GM23338 (cell line): Measurements from ENCODE around the gene GLTP. TPM values are rescaled to one million over a fixed set of nuclear protein-coding genes. Genes with fewer than 3 reads are reported as not detected.

Source experiments
- ATAC-seq: fragments of 200-7000 bp; cut with Tn5 transposase; 3 replicates; pipeline ENCODE4 v1.9.1; 2020
- DNase-seq: peaks from one replicate; pipeline ENCODE4 v3.0.0-alpha.2; 2015; ENCODE audit warnings: low spot score
- H2AFZ ChIP-seq: fragments of 200-600 bp; sonication (generic); 2 replicates; pipeline ENCODE4 v1.8.0; 2016; ENCODE audit warnings: antibody characterized with exemption, mild to moderate bottlenecking, moderate library complexity
- H3F3A ChIP-seq: fragments of 200-600 bp; sonication (generic); replicated peaks from 2 replicates; pipeline ENCODE4 v1.8.0; 2017; ENCODE audit warnings: antibody characterized with exemption, mixed run types, low read depth
- H3K27ac ChIP-seq: fragments of 200-600 bp; sonication (generic); 2 replicates; pipeline ENCODE4 v1.6.1; 2016; ENCODE audit warnings: low read depth
- H3K27me3 ChIP-seq: fragments of 200-600 bp; sonication (generic); 2 replicates; pipeline ENCODE4 v1.8.0; 2016; ENCODE audit warnings: mild to moderate bottlenecking, mixed run types, moderate library complexity; ENCODE audit not compliant: insufficient read depth
- H3K36me3 ChIP-seq: fragments of 200-600 bp; sonication (generic); 2 replicates; pipeline ENCODE4 v1.8.0; 2016; ENCODE audit warnings: mild to moderate bottlenecking; ENCODE audit not compliant: insufficient read depth
- H3K4me1 ChIP-seq: fragments of 200-600 bp; sonication (generic); 2 replicates; pipeline ENCODE4 v1.8.0; 2016; ENCODE audit warnings: mild to moderate bottlenecking, moderate library complexity; ENCODE audit not compliant: insufficient read depth
- H3K4me2 ChIP-seq: fragments of 200-600 bp; sonication (generic); 2 replicates; pipeline ENCODE4 v1.7.1; 2017; ENCODE audit warnings: mixed run types
- H3K4me3 ChIP-seq: fragments of 200-600 bp; sonication (generic); 2 replicates; pipeline ENCODE4 v1.6.1; 2016; ENCODE audit warnings: mixed run types
- H3K79me2 ChIP-seq: fragments of 200-600 bp; sonication (generic); replicated peaks from 2 replicates; pipeline ENCODE4 v1.8.0; 2017; ENCODE audit warnings: mild to moderate bottlenecking; ENCODE audit not compliant: insufficient read depth
- H3K9me2 ChIP-seq: fragments of 200-600 bp; sonication (generic); 2 replicates; pipeline ENCODE4 v1.8.0; 2017; ENCODE audit not compliant: insufficient read depth
- H4K20me1 ChIP-seq: fragments of 200-600 bp; sonication (generic); replicated peaks from 2 replicates; pipeline ENCODE4 v1.8.0; 2017; ENCODE audit warnings: mild to moderate bottlenecking; ENCODE audit not compliant: insufficient read depth
- H3K27ac Mint-ChIP-seq: 2 replicates; pipeline ENCODE4 v1.8.0; 2020; ENCODE audit warnings: inconsistent platforms, mild to moderate bottlenecking, moderate library complexity, mixed read lengths
- H3K27me3 Mint-ChIP-seq: 3 replicates; pipeline ENCODE4 v1.8.0; 2022; ENCODE audit warnings: low read depth, mild to moderate bottlenecking, moderate library complexity, mixed read lengths, inconsistent platforms; ENCODE audit not compliant: insufficient read depth, poor library complexity
- H3K36me3 Mint-ChIP-seq: 3 replicates; pipeline ENCODE4 v1.8.0; 2021; ENCODE audit warnings: low read depth, mild to moderate bottlenecking, inconsistent platforms, moderate library complexity, mixed read lengths
- H3K4me1 Mint-ChIP-seq: 3 replicates; pipeline ENCODE4 v1.8.0; 2020; ENCODE audit warnings: mild to moderate bottlenecking, inconsistent platforms, mixed read lengths
- H3K4me3 Mint-ChIP-seq: 3 replicates; pipeline ENCODE4 v1.8.0; 2021; ENCODE audit warnings: moderate library complexity, mild to moderate bottlenecking, inconsistent platforms, mixed read lengths
- H3K9me3 Mint-ChIP-seq: 3 replicates; pipeline ENCODE4 v1.8.0; 2020; ENCODE audit warnings: moderate library complexity, mild to moderate bottlenecking, inconsistent platforms, mixed read lengths
- CREB1 ChIP-seq: fragments of 250-450 bp; sonication (Bioruptor Pico); IDR thresholded peaks from 2 replicates; pipeline ENCODE4 v1.5.0; 2020; ENCODE audit warnings: low read depth, mild to moderate bottlenecking, moderate library complexity
- EZH2 ChIP-seq: fragments of 200-600 bp; sonication (generic); IDR thresholded peaks from one replicate; pipeline ENCODE4 v1.8.0; 2017; ENCODE audit warnings: antibody characterized with exemption, mild to moderate bottlenecking, low read depth; ENCODE audit not compliant: unreplicated experiment
- EZH2phosphoT487 ChIP-seq: fragments of 200-600 bp; sonication (generic); IDR thresholded peaks from one replicate; pipeline ENCODE4 v1.8.1; 2018; ENCODE audit warnings: antibody characterized with exemption; ENCODE audit not compliant: unreplicated experiment
- JUNB ChIP-seq: IDR thresholded peaks from one replicate; pipeline ENCODE4 v1.6.1; 2016; ENCODE audit warnings: antibody characterized with exemption; ENCODE audit not compliant: unreplicated experiment
- NANOG ChIP-seq: IDR thresholded peaks from 2 replicates; pipeline ENCODE4 v1.6.1; 2016; ENCODE audit warnings: antibody characterized with exemption, borderline replicate concordance
- REST ChIP-seq: IDR thresholded peaks from one replicate; pipeline ENCODE4 v1.6.1; 2018; ENCODE audit warnings: antibody characterized with exemption; ENCODE audit not compliant: unreplicated experiment
- STAT1 ChIP-seq: IDR thresholded peaks from one replicate; pipeline ENCODE4 v1.6.1; 2016; ENCODE audit warnings: antibody characterized with exemption; ENCODE audit not compliant: unreplicated experiment
- ZNF114 ChIP-seq: fragments of 250-450 bp; sonication (Bioruptor Pico); IDR thresholded peaks from 2 replicates; pipeline ENCODE4 v1.5.0; 2020; ENCODE audit warnings: mild to moderate bottlenecking, moderate library complexity
- ZNF331 ChIP-seq: fragments of 250-450 bp; sonication (Bioruptor Pico); IDR thresholded peaks from 2 replicates; pipeline ENCODE4 v1.5.0; 2020; ENCODE audit warnings: low read depth, mild to moderate bottlenecking, moderate library complexity
- ZNF462 ChIP-seq: fragments of 250-450 bp; sonication (Bioruptor Pico); IDR thresholded peaks from 2 replicates; pipeline ENCODE4 v1.5.0; 2020; ENCODE audit warnings: mild to moderate bottlenecking, moderate library complexity
- polyA plus RNA-seq: library from polyadenylated mRNA; unstranded; fragments of >200 nt; fragmentation: Nextera tagmentation; extraction: Ambion mirVana; gene quantifications from 2 replicates; pipeline ENCODE4 v1.2.1, GENCODE V29; 2016
- total RNA-seq: library from RNA; depleted of rRNA; stranded (reverse); fragments of >200 nt; shearing (Covaris generic); gene quantifications from 2 replicates; pipeline ENCODE4 v1.2.3, GENCODE V29; 2014
- TF ChIP-seq, protein P1 (sequence below): IDR thresholded peaks from 2 replicates; pipeline ENCODE4 v1.6.1; 2016; ENCODE audit warnings: antibody characterized with exemption

GLTP gene
- total and polyA plus RNA-seq, 2 experiments from 2014 or later: 26.5 to 30.2 TPM

DNA sequence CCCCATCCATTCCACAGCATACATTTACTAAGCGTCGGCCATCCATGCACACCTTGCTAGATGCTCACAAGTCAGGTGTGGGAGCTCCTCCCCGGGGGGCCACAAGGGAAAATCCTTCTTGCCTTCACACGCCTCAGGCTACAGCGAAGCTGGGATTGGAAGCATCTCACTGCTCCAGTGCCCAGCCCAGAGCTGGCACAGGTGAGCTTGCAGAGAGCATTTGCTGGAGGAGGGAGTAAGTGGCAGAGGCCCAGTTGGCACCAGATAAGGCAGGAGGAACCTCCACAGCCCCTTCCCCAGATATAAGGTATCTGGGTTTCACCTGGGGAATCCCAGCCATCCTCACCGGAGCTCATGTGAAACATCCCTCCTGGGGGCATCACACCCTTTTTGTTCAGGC, 49.0 kb downstream of the GLTP start:
- DNase-seq (no peak), ATAC-seq (no peak)
- no peaks in the 10 kb centered on the region for H3K9me3 Mint-ChIP-seq
- peaks cover 5% of the 10 kb centered on the region for H3K27me3 Mint-ChIP-seq
- TF ChIP-seq NANOG: no peak
- TF ChIP-seq, protein P1, sequence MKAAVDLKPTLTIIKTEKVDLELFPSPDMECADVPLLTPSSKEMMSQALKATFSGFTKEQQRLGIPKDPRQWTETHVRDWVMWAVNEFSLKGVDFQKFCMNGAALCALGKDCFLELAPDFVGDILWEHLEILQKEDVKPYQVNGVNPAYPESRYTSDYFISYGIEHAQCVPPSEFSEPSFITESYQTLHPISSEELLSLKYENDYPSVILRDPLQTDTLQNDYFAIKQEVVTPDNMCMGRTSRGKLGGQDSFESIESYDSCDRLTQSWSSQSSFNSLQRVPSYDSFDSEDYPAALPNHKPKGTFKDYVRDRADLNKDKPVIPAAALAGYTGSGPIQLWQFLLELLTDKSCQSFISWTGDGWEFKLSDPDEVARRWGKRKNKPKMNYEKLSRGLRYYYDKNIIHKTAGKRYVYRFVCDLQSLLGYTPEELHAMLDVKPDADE: no peak
- no peaks in the 10 kb centered on the region for H4K20me1 ChIP-seq
- H3K36me3 ChIP-seq: no peaks in the 10 kb centered on the region
- H3K9me2 ChIP-seq: no peaks in the 10 kb centered on the region
- H3F3A ChIP-seq: no peaks in the 10 kb centered on the region
- peaks cover 3% of the 10 kb centered on the region; the same call in 1 of the 3 replicates for H3K4me1 Mint-ChIP-seq
- H3K27ac ChIP-seq: no peak overlapping the region
- no peak overlapping the region for H3K4me3 Mint-ChIP-seq
- no peak overlapping the region for H3K27ac Mint-ChIP-seq
- no peaks in the 10 kb centered on the region for H3K79me2 ChIP-seq
- no peaks in the 10 kb centered on the region for H3K36me3 Mint-ChIP-seq
- H3K27me3 ChIP-seq: no peaks in the 10 kb centered on the region
- no peak overlapping the region for H2AFZ ChIP-seq
- no peaks in the 10 kb centered on the region for H3K4me1 ChIP-seq
- H3K4me3 ChIP-seq: no peak overlapping the region
- no peak overlapping the region for H3K4me2 ChIP-seq

DNA sequence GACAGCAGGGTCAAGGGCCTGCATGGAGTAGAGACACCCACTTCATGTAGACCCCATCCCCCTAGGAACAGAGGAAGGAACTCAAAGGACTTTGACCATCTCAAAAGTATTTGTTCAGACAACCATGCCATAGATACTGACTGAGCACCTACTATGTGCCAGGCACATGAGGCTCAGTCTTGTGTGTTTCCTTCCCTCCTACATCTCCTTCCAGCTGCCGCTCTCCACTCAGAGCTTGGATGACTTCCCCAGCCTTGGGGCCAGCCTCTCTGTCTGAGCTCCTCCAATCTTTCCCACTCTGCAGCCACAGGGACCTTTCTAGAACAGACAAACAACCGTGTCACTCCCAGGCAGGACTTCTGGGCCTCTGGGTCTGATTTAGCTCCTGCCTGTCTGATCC, 49.6 kb downstream of the GLTP start:
- Histone ChIP-seq H3K36me3 (no peaks in the 10 kb centered on the region), H3K79me2 (no peaks in the 10 kb centered on the region), H3K4me2 (no peak overlapping the region), H3K4me1 (no peaks in the 10 kb centered on the region), H4K20me1 (no peaks in the 10 kb centered on the region), H2AFZ (no peak overlapping the region), H3K4me3 (no peak overlapping the region), H3K9me2 (no peaks in the 10 kb centered on the region), H3F3A (no peaks in the 10 kb centered on the region), H3K27me3 (no peaks in the 10 kb centered on the region), H3K27ac (no peak overlapping the region)
- Mint-ChIP-seq H3K4me3 (no peak overlapping the region), H3K27ac (no peak overlapping the region), H3K9me3 (no peaks in the 10 kb centered on the region), H3K27me3 (peaks cover 2% of the 10 kb centered on the region), H3K36me3 (no peaks in the 10 kb centered on the region), H3K4me1 (peaks cover 3% of the 10 kb centered on the region; the same call in 1 of the 3 replicates)
- DNase-seq: no peak
- ATAC-seq: no peak
- no peak for TF ChIP-seq REST
- TF ChIP-seq ZNF114: no peak
- TF ChIP-seq JUNB: no peak
- no peak for TF ChIP-seq ZNF462 (CRISPR knock-in tag)
- no peak for TF ChIP-seq NANOG
- TF ChIP-seq STAT1: no peak
- no peak for TF ChIP-seq EZH2
- no peak for TF ChIP-seq EZH2phosphoT487
- TF ChIP-seq CREB1 (CRISPR knock-in tag): no peak
- TF ChIP-seq ZNF331: no peak
